NCI-H2196 treated with DMSO at 0.1 percent for 48 hours (cell line): ENCODE data around the gene IRS1.

Source experiments
- DNase-seq: peaks from one replicate; lab custom pipeline; 2025; ENCODE audit not compliant: unreplicated experiment; lab: John Stamatoyannopoulos, UW

Gene IRS1

DNA sequence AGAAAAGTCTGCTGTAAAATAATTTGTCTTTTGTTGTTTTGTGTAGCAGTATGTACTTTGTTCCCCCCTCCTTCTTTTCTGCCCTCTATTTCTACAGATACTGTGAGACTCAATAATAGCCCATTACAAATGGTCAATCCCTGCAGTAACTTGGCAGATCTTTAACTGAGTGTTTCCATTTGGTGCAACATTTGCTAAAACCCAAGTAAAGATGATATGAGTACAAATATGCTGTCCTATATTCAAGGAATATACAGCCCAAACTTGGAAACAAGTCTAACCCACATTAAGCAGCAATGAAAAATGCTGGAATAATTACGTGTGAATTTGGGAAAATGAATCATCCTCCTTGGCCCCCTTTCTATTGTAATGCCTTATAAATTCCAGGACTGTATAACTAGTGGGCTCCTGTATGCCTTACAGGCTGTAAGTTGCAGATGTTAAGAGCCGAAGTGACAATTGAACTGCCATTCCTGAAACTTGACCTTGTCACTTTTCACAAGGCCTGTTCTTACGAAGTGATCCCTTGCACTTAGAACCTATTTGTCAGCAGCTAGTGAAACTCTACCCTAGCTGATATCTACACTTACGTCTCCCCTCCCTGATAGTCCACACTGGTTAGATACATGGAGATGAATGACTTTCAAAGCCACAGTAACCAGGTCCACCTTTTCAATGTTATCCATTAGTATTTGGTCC lies 104.9 kb downstream of the IRS1 start:
- DNase-seq, result no peak

DNA sequence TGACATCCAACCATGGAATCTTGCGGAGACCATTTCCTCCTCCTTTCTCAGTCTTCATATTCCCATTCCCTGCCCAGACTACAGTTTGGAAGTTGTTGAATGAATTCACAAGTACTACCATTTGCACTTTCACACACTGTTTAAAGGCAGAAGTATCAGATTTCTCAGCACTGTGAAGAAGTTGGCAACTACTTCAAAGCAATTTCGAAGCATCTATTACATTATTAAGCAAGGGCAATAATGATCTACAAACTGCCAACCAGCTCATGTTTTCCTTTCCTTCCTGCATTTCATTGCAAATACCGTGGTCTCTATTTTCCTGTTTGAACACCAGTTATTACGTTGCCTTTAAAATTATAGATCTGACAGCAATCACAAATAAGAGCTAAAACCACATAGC lies 105.5 kb downstream of the IRS1 start:
- DNase-seq, result no peak

DNA sequence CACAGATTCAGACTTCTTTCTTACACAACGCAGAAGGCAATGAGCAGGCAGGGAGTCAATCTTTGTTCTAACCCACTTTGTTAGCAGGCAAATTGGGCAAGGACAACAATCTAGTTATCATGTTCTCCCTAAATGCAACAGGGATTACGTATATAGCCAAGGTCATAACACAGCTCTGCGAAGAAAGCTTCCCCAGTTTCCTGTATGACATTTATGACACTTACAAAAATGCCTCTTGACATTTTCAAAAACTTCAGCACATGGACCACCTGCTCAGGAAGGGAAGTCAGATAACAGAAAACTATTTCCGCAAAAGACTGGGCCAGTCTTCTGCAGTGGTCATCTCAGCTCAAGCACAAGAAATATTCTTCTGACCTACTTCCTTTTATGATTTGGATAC lies 106.1 kb downstream of the IRS1 start:
- DNase-seq, result no peak

DNA sequence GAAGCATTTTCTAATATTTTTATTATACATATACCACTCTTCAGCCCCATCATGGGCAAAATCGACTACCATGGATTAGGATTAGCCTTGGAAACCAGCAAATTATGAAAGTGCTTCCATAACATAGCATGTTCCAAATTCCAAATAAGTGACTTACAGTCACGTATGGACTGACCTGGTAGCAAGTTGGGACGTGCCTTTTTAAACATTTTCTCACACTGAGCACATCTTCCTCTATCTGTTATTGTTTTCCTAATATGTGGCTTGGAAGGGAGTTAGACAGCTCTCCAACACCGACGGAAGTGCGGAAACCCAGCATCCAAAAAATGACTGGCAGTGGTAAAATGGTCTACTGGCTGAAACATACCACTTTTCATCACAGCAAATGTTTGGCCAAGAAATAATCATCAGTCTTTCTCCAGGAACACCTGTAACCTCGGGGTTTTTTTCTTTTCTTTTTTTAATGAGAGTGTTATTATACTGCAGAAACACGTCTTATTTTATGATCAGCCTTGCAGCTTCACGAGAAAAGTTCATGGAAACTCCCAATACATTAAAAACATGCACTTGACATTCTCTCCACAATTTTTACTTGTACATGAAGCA lies 107.0 kb downstream of the IRS1 start:
- no peak for DNase-seq

DNA sequence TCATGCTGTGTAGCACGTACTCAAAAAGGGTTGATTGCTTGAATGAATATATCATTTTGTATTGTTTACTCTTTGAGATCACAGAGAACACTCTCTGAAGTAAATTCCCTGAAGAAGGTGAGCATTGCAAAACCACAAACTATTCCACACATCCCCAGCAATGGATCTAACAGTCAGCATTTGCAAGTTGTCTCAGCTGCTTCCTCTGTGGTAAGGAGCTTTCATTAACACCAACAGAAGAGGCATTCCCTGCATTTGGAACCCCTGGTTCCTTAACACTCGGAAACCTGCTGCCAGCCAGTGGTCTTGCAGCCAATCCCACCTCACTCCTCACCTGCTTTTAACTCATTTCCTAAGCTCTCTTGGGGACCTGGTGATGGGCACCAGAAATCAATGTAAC lies 108.4 kb downstream of the IRS1 start:
- DNase-seq, result no peak

DNA sequence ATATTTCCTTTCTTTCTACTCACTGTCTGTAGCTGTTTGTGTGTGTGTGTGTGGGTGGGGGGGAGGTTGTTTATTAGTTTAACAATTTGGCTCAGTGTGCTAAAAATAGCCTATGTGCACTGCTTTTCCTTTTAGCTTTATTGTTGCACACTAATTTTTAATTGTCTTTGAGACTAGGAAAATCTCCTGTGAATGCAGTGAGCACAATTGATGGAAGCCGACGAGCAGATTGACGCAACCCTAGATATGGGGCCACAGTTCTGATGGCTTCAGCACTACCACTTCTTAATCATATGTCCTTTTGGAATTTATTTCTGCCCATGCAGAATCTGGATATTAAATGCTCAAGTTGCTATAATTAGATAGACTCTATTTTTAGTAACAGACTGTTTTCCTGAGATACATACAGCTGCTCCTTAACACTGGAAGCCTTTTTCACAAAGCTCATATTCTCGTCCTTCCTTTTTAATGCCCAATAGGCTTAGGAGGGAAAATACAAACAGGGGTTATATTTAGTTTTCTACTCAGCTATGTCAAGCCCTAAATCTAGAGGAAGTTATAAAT lies 109.1 kb downstream of the IRS1 start:
- DNase-seq, result no peak

DNA sequence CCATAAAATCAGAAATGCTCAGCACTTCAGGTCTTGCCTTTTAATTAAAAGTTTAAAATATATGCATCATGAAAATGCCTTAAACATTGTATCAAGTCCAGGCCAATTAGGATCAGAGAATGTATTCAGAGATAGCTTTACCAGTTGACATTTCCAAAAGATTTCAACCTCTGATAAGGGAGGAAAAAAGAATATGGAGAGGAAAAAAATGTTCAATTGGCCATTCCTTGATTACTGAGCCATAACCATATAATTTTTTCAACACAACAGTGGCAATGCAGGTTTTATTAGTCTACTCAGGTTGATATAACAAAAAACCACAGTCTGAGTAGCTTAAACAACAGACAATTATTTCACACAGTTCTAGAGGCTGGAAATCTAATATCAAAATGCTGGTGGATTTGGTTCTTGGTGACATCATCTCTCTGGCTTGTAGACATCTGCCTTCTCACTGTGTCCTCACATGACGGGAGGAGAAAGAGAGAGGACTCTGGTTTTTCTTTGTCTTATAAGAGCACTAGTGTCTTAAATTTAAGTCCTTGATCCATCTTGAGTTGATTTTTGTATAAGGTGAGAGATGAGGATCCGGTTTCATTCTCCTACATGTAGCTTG lies 111.9 kb downstream of the IRS1 start:
- no peak for DNase-seq

DNA sequence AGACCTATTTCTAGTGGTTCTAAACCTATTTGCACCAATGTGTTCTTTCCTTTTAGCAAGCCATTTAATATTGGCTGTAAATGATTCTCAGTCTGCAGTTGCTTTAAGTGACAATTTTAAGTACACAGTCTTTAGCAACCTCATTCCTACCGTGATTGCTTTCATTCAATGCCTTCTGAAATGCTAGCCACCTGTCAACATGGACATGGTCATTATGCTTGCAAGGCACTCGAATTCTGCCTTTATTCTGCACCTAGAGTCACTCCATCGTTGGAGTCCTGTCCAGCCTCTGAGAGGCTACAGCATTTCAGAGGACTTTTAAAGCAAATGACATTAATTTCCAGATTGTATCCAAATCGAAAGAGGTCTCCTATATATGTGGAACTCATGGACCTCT lies 115.1 kb downstream of the IRS1 start:
- no peak for DNase-seq

DNA sequence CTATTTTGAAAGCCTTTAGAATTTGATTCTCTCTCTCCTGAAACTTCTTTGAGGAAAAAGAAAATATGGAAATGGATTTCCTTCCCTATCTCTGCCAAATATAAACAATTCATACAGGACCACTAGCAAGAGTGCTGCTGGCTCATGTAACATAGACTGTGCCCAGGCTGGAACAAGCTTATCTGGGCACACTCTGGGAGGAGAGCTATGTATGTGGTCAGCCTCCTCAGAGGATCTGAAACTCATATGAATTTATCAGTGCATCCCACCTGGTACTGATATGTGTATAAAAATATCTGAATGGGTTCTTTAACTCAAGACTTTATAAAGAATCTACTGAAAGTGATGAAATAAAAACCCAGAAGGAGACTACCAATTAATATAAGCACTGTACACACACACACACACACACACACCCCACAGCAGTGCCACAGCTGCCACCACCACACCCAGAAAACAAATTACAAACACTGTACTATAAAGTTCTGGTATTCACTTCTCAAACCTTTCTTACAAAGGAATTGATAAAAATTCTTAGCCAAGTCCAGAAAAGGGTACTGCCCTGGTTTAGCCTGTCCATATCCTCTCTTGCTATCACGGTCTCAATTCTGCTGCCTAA lies 115.6 kb downstream of the IRS1 start:
- no peak for DNase-seq

DNA sequence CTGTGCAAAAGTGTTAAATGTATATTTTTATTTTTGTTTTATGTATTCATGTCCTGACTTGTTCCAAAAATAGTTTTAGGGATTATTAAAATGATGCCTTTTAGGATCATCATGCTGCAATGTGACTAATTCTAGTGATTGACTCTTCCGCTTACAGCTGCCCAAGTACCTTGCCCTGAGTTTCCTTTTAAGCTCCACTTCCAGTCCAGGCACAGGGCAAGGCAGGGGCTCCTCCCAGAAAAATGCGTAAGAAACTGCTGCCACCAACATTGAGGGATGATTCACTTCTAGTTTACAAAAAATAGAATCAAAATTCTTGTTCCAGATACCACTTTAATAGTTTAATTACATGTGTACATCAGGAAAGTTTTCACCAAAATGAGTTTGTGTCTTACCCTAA lies 116.4 kb downstream of the IRS1 start:
- no peak for DNase-seq
